ENCODE measurements around the gene SSC5D.
A peak's percentile ranks its signal among the peaks of the same experiment; 100 is the strongest.

The SSC5D gene

DNA sequence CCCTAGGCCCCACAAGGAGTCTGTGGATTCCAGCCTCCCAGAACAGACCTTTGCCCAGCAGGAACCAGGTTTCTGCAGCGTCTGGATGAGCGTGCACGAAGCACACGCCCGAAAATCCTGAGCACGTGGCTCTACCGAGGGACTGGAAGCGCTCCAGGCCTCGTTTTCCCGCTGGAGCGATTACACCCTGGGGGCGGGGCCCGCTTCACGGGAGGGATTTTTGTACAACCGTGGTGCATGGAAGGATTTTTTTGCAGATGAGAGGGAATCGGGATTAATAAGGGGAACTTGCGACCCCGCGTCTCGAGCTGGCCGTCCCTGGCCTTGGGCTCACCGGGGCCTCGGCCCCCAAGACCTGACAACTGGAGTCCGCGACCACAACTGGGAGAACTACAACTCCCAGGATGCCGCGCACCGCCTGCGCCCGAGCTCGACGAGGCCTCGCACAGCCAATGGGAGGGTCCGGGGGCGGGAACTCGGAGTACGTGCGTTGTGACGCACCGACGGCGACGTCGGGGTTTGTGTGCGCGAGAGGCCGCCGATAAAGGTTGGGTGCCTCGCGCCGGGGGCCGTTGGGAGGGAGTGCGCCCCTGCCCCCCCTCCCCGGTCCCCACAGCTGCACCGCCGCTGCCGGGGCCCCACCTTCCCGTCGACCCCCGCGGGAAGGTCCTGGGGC lies 12.0 kb upstream of the SSC5D start, which contains the start of gene ZNF628:
Gene ZNF628 (plus strand): TSS at position 518 of the 676 bp plus-strand sequence. CDS start 3,294 bp downstream, outside the sequence.
- peak; percentile 94 for ATAC-seq
- TF ChIP-seq, protein P1, sequence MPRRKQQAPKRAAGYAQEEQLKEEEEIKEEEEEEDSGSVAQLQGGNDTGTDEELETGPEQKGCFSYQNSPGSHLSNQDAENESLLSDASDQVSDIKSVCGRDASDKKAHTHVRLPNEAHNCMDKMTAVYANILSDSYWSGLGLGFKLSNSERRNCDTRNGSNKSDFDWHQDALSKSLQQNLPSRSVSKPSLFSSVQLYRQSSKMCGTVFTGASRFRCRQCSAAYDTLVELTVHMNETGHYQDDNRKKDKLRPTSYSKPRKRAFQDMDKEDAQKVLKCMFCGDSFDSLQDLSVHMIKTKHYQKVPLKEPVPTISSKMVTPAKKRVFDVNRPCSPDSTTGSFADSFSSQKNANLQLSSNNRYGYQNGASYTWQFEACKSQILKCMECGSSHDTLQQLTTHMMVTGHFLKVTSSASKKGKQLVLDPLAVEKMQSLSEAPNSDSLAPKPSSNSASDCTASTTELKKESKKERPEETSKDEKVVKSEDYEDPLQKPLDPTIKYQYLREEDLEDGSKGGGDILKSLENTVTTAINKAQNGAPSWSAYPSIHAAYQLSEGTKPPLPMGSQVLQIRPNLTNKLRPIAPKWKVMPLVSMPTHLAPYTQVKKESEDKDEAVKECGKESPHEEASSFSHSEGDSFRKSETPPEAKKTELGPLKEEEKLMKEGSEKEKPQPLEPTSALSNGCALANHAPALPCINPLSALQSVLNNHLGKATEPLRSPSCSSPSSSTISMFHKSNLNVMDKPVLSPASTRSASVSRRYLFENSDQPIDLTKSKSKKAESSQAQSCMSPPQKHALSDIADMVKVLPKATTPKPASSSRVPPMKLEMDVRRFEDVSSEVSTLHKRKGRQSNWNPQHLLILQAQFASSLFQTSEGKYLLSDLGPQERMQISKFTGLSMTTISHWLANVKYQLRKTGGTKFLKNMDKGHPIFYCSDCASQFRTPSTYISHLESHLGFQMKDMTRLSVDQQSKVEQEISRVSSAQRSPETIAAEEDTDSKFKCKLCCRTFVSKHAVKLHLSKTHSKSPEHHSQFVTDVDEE (CRISPR knock-in tag; IDR thresholded peaks at IDR 0.05) = peak; percentile 51; the same call in 1 of the 2 replicates
- peak; percentile 66; the same call in 1 of the 2 replicates for TF ChIP-seq ZFP3 (CRISPR knock-in tag; IDR thresholded peaks at IDR 0.05)
- no peak for TF ChIP-seq ZC3H10 (CRISPR knock-in tag; IDR thresholded peaks at IDR 0.05)
- TF ChIP-seq ZNF70 (CRISPR knock-in tag; IDR thresholded peaks at IDR 0.05) = peak; percentile 4; the same call in 1 of the 2 replicates
- no peak for TF ChIP-seq ZNF8 (CRISPR knock-in tag; IDR thresholded peaks at IDR 0.05)

DNA sequence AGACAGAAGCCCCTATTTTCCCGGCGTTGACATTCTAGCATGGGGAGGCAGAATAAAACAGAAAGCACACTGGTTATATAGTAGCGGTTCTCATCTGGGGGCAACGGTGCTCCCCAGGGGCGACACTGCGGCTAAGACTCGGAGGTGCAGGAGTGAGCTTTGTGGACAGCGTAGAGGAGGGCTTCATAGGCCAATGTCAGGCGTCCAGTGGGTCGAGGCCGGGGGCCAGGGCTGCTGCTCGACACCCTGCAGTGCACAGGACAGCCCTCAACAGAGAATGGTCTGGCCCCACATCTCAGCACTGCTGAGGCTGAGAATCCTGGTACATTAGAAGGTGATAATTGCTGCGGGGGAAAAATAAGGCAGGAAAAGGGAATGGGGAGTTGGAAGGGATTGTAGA lies 10.3 kb upstream of the SSC5D start:
- ATAC-seq = no peak
- no peak for TF ChIP-seq ZNF8 (CRISPR knock-in tag; IDR thresholded peaks at IDR 0.05)
- TF ChIP-seq SNAI2 (CRISPR knock-in tag; IDR thresholded peaks at IDR 0.05) = no peak
- no peak for TF ChIP-seq TOX (CRISPR knock-in tag; IDR thresholded peaks at IDR 0.05; ENCODE audit: borderline replicate concordance)
- no peak for TF ChIP-seq RARB (CRISPR knock-in tag; IDR thresholded peaks at IDR 0.05)
- TF ChIP-seq, protein P2, sequence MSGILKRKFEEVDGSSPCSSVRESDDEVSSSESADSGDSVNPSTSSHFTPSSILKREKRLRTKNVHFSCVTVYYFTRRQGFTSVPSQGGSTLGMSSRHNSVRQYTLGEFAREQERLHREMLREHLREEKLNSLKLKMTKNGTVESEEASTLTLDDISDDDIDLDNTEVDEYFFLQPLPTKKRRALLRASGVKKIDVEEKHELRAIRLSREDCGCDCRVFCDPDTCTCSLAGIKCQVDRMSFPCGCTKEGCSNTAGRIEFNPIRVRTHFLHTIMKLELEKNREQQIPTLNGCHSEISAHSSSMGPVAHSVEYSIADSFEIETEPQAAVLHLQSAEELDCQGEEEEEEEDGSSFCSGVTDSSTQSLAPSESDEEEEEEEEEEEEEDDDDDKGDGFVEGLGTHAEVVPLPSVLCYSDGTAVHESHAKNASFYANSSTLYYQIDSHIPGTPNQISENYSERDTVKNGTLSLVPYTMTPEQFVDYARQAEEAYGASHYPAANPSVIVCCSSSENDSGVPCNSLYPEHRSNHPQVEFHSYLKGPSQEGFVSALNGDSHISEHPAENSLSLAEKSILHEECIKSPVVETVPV (CRISPR knock-in tag; IDR thresholded peaks at IDR 0.05) = no peak
- TF ChIP-seq ZFP30 (CRISPR knock-in tag; IDR thresholded peaks at IDR 0.05) = no peak
- no peak for TF ChIP-seq ZFP3 (CRISPR knock-in tag; IDR thresholded peaks at IDR 0.05)
- TF ChIP-seq TCF4 (CRISPR knock-in tag; IDR thresholded peaks at IDR 0.05; ENCODE audit: borderline replicate concordance) = no peak
- TF ChIP-seq ZNF70 (CRISPR knock-in tag; IDR thresholded peaks at IDR 0.05) = no peak
- TF ChIP-seq, protein P1 (CRISPR knock-in tag; IDR thresholded peaks at IDR 0.05) = no peak
- TF ChIP-seq ZC3H10 (CRISPR knock-in tag; IDR thresholded peaks at IDR 0.05) = no peak

DNA sequence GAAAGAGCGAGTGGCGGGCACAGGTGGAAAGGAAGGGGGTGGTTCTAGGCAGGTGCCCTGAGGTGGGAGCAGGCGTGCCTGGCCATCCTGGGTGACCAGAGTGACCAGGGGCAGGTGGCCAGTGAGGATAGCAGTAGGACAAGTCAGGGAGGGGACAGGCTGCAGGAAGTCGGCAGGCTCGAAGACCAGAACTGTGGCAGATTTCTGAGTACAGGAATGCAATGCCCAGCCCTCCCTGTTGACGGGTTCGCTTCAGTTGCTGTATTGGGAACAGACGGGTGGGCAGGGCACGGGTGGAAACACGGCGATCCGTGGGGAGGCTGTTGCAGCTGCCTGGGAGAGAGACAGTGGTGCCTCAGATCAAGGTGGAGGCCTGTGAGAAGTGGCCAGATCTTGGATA lies 9.9 kb upstream of the SSC5D start:
- no peak for TF ChIP-seq ARNTL (CRISPR knock-in tag; IDR thresholded peaks at IDR 0.05; ENCODE audit: borderline replicate concordance, low read depth)
- no peak for TF ChIP-seq ZNF8 (CRISPR knock-in tag; IDR thresholded peaks at IDR 0.05)
- no peak for TF ChIP-seq OSR1 (CRISPR knock-in tag; IDR thresholded peaks at IDR 0.05)
- TF ChIP-seq PPARA (CRISPR knock-in tag; IDR thresholded peaks at IDR 0.05; ENCODE audit: borderline replicate concordance) = no peak
- no peak for TF ChIP-seq TOX (CRISPR knock-in tag; IDR thresholded peaks at IDR 0.05; ENCODE audit: borderline replicate concordance)
- TF ChIP-seq, protein P1 (CRISPR knock-in tag; IDR thresholded peaks at IDR 0.05) = no peak
- no peak for TF ChIP-seq ZC3H10 (CRISPR knock-in tag; IDR thresholded peaks at IDR 0.05)
- no peak for TF ChIP-seq ISL1 (CRISPR knock-in tag; IDR thresholded peaks at IDR 0.05)
- TF ChIP-seq, protein P2 (CRISPR knock-in tag; IDR thresholded peaks at IDR 0.05) = no peak
- TF ChIP-seq ESRRG (CRISPR knock-in tag; IDR thresholded peaks at IDR 0.05) = no peak
- TF ChIP-seq, protein P3, sequence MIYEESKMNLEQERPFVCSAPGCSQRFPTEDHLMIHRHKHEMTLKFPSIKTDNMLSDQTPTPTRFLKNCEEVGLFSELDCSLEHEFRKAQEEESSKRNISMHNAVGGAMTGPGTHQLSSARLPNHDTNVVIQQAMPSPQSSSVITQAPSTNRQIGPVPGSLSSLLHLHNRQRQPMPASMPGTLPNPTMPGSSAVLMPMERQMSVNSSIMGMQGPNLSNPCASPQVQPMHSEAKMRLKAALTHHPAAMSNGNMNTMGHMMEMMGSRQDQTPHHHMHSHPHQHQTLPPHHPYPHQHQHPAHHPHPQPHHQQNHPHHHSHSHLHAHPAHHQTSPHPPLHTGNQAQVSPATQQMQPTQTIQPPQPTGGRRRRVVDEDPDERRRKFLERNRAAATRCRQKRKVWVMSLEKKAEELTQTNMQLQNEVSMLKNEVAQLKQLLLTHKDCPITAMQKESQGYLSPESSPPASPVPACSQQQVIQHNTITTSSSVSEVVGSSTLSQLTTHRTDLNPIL (CRISPR knock-in tag; IDR thresholded peaks at IDR 0.05; ENCODE audit: low read depth) = no peak
- TF ChIP-seq BACH2 (CRISPR knock-in tag; IDR thresholded peaks at IDR 0.05; ENCODE audit: borderline replicate concordance) = no peak
- no peak for TF ChIP-seq ZFP3 (CRISPR knock-in tag; IDR thresholded peaks at IDR 0.05)
- TF ChIP-seq CSDC2 (CRISPR knock-in tag; IDR thresholded peaks at IDR 0.05) = no peak
- no peak for TF ChIP-seq SNAI2 (CRISPR knock-in tag; IDR thresholded peaks at IDR 0.05)
- no peak for ATAC-seq

Data from SK-N-SH treated with all-trans-retinoic acid at 6 μM for 48 hours (cell line).